ENCODE results near the gene HRC. TPM values are rescaled to one million over a fixed set of nuclear protein-coding genes. Genes with fewer than 3 reads are reported as not detected.

The HRC gene
- total and polyA plus RNA-seq, 2 of the 8 experiments (the other 6 are each of a cell fraction or from before 2014, with no cell fraction given): 2.3 to 2.6 TPM

DNA sequence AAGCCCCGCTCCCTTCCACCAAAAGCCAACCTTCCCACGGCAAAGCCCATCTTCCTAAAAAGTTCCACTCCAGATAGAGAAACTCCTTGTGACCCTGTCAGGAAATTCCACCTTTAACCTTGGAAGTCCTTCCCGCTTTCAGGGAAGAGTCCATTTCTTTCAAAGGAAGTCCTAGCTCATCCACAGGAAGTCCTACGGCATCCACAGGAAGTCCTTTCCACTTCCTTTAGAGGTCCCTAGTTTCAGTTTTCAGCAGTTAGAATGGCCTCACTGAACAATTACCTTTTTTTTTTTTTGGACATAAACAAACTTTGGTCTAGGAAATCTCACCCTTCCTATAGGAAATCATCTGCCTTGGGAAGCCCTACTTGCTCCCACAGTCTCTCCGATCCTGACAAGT, 34.1 kb upstream of the HRC start (continued):
- no peak for TF ChIP-seq CHD1 (IDR thresholded peaks at IDR 0.05; ENCODE audit: low read depth, low read length)
- TF ChIP-seq EP300 (IDR thresholded peaks at IDR 0.05; ENCODE audit: borderline replicate concordance in 1 of 2, low read depth in 2 of 2, low read length in 2 of 2): no peak
- no peak for TF ChIP-seq TBP (IDR thresholded peaks at IDR 0.05; ENCODE audit: low read depth, low read length)
- TF ChIP-seq SIRT6 (IDR thresholded peaks at IDR 0.05; ENCODE audit: low read length): no peak
- no peak for TF ChIP-seq GABPA (IDR thresholded peaks at IDR 0.05; ENCODE audit: borderline replicate concordance, insufficient read depth, low read length)
- no peak for TF ChIP-seq SP2 (IDR thresholded peaks at IDR 0.05; ENCODE audit: low read length)
- TF ChIP-seq SP1 (IDR thresholded peaks at IDR 0.05; ENCODE audit: low read depth, low read length): no peak
- TF ChIP-seq JUND (IDR thresholded peaks at IDR 0.05; ENCODE audit: low read length): no peak
- no peak for TF ChIP-seq CHD2 (IDR thresholded peaks at IDR 0.05; ENCODE audit: low read length)
- TF ChIP-seq CREB1 (IDR thresholded peaks at IDR 0.05): no peak

Measured in H1 (cell line).